HG03558 (cell line): Measurements from ENCODE around the gene APC2.
"Not testable (repeated sequence)": the region's sequence is repeated elsewhere in the genome, so short reads cannot be mapped to it uniquely, and the experiment has no call there.

Experiments used
- ATAC-seq: cut with Tn5 transposase; IDR thresholded peaks from one replicate; pipeline ENCODE4 v1.9.1; 2021; ENCODE audit warnings: moderate number of reproducible peaks; ENCODE audit not compliant: unreplicated experiment; ENCODE audit errors: extremely low read depth

APC2 gene

DNA sequence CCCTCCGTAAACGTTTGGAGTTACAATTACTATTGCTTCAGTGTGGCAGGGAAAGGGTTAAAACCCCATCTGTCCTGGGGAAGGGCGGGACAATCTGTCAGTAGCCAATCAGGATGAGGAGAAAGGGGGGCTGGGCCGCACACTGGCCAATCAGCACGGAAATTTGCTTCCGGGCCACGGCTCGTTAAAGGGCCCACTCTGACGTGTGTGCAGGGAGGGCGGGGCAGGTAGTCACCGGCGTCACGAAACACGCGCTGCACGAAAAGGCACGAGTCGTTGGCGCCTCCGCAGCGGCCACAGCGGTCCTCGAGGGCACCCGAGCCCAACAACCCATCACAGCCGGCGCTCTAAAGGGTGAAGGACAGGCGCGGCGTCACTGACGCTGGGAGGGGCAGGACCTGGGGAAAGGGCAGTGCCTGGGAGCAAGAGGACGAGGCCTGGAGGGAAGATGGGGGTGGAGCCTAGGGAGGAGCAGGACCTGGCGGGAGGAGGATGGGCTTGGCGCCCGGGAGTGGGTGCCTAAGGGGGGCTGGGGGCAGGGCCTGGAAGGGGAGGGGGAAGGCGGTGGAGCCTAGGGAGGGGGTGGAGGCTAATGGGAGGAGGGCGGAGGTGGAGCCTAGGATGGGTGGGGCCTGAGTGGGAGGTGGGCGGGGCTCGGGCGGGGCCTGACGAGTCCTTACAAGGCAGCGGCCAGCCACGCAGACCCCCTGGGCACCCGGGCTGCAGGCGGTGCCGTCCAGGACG, 58.0 kb downstream of the APC2 start:
- no peak for ATAC-seq

DNA sequence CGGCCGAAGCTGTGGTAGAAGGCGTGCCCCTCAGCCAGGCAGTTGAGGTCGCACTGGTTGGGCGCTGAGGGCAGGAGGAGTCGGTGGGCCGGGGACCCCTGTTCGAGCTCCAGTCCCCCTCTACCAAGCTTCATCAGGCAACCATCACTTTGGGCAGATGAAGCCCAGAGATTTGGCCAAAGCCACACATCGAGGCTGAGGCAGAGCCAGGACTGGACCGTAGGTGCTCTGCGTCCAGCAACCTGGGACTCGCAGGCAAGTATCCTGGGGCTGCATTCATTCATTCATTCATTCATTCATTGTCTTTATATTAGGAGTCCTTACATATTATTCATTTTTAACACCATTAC, 58.6 kb downstream of the APC2 start:
- ATAC-seq: no peak

GRCh38 chr19:1509602-1510441, 59.9 kb downstream of the APC2 start:
- no peak for ATAC-seq

DNA sequence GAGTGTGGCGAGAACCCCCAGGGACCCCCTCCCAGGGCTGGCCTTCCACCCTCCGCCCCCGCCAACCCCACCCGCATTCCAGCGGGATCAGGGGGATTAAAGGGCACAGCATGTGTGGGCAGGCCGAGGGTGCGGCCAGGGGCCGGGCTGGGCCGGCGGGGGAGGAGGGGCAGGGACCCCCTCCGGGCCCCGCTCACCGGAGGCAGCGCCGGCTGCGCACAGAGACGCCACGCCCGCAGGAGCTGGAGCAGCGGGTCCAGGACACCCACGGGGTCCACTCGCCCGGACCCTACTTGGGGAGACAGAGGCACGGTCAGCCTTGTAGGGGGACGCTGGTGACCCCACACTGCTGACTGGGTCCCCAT, 60.5 kb downstream of the APC2 start:
- ATAC-seq: no peak

GRCh38 chr19:1510807-1511206, 60.9 kb downstream of the APC2 start:
- ATAC-seq: no peak

DNA sequence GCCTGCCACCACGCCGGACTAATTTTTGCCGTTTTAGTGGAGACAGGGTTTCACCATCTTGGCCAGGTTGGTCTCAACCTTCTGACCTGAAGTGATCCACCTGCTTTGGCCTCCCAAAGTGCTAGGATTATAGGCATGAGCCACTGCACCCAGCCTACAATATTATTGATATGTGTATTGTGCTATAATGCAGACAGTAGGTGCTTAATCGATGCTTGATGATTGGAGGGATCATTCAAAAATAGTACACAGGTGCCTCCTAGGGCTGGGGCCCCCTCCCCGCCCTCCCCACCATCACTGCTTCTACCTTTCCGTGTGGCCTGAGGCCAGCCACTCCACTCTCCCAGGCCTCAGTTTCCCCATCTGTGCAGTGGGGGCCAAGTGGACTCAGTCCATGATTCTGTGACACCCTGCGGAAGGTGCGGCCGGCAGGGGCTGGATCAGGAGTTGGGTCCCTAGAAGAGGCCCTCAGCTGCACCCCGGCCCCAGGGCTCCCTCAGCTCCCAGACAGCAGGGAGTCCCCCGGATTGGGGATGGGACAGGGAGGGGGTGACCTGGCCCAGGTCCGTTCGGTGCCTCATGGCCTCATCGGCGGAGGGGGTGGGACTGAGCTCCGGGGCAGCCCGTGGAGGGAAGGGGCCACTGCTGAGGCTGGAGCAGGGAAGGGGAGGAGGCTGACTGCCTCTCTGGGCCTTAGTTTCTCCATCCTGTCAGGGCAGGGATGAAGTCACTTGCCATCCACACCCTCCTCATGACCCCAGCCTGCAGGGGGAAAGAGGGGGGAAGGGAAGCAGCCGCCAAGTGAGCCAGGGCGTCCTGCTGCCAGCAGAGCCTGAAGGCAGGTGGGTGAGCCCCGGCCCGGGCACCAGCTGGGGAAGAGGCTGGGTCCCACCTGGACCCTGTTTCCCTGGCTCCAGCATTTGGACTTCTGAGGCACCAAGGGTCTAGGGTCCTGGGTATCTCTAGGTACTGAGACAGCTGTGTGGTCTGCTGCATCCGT, 61.7 kb downstream of the APC2 start:
- ATAC-seq: no peak

DNA sequence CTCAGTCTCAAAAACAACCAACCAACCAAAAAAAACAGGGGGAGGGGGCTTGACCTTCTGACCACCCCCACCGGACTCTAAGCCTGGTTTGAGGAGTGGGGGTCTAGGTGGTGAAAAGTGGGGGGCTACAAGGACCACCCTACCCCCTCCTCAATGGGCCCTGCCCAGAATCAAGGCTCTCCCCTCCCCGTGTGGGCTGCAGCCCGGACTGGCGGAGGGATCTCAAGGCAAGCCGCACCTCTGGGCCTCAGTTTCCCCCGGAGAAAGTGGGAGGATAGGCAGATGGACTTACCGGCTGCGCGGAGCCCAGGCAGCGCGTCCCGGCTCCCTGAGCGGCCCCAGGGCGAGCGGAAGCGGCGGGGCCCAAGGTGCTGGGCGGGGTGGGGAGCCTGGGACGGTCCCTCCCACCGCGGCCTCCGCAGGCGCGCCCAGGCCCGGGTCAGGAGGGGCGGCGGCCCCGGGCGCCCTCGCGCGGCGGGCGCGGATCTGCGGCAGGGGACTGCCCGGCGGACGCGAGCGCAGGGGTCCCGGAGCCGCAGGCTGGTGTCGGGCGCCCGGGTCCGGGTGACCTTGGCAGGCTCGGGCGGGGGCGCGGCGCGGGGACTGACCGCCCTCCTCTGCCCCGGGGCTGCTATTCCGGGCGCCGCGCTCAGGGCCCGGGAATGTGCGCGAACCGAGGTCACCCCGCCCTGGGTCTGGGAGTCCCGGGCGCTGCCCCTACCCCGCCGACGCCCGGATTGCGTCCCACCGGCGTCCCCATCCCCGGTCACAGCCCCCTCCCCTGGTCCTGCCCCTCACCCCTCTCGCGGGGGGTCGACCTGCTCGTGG, 63.0 kb downstream of the APC2 start, which contains the start of gene ADAMTSL5:
ADAMTSL5 (minus strand) TSS at position 349 of the 828 bp plus-strand sequence. CDS start 2,076 bp downstream, outside the sequence.
- no peak for ATAC-seq

- no peak for ATAC-seq
Measured at GRCh38 chr19:1513499-1514294, 63.8 kb downstream of the APC2 start.

DNA sequence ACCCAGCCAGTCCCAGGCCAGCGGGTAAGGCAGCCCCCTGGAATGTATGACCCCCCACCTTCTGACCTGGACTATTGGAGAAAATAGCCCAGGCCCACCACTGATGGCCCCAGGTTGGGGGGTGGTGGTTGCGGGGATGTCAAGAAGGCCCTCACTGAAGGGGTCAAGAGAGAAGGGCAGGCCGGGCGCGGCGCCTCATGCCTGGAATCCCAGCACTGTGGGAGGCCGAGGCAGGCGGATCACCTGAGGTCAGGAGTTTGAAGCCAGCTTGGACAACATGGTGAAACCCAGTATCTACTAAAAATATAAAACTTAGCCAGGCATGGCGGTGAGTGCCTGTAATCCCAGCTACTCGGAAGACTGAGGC, 64.4 kb downstream of the APC2 start:
- ATAC-seq: no peak

DNA sequence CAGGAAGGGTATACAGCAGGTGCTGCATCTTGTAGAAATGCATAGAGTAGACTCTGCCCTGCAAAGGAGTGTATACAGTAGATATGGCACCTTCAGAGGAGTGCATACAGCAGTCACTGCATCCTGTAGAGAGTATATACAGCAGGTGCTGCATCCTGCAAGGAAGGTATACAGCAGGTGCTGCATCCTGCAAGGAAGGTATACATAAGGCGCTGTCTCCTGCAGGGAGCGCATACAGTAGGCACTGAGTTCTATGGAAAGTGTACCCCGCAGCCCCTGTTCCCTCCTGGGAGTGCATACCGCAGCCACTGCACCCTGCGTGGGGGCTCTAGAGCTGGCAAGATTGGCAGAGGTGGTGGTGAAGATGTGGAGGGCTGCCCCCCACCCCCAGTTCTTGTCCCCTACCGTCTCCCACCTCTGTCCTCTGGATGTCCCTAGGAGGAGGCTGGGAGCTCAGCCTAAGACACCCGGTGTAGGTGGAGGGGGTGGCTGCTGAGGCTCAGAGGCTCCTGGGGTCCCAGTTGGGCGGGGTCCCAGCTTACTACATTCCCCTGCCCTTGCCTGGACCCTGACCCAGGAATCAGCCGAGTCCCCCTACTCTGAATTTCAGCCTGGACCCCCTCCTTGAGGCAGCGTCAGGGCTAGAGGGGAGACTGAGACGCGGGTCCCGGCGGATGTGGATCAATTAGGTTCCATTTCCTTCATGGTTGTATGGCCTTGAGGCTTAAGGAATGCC, 65.2 kb downstream of the APC2 start:
- ATAC-seq: no peak

DNA sequence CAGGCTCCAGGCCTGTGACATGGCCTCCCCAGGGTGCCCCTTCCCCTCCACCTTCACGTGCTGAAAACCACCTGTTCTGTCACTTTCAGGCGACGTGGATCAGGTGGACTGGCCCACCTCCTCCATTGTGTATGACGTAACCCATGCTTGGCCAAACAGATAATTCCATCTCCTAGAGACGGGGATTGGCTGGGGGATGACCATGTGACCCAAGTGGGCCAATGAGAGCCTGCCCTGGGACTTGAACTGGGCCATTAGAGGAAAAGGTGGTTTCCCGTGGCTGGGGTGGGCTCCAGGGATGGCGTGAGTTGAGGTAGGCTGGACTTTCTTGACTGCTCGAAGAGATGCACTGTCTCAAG, 66.5 kb downstream of the APC2 start:
- ATAC-seq: no peak

DNA sequence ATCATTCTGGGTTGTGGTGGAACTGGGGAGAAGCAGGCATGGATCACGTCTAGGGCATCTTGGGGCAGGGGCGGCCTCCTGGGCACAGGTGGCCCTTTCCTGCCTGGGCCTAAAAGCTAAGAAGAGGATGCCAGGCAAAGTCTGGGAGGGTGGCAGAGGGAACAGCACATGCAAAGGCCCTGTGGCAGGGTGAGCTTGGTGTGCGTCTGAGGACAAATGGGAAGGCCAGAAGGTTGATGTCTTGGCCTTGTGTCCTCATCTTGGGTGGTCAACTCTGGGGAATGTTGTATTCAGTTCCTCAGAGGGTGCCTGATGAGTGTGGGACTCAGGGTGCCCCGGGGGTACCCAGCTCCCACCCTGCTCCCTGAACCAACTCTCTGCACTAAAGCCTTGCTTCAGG, 68.5 kb downstream of the APC2 start:
- no peak for ATAC-seq

- not testable (repeated sequence) for ATAC-seq
Measured at GRCh38 chr19:1519802-1520201, 69.9 kb downstream of the APC2 start.

GRCh38 chr19:1520203-1520780, 70.4 kb downstream of the APC2 start:
- ATAC-seq: no peak

- ATAC-seq: no peak
Measured at GRCh38 chr19:1521636-1522035, 71.7 kb downstream of the APC2 start.

DNA sequence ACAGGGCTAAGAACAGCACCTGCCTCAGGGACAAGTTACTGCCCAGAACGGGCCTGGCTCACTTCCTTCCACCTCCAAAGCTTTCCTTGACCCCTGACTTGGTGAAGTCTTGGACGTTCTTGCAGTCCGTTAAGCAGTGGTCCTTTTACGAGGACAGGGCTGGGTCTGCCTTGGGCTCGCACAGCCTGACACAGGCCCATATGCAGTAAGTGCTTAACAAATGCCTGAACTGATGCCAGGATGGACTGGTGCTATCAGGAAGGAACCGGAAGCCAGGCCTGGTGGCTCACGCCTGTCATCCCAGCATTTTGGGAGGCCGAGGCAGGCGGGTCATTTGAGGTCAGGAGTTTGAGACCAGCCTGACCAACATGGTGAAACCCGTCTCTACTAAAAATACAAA, 72.1 kb downstream of the APC2 start:
- no peak for ATAC-seq

DNA sequence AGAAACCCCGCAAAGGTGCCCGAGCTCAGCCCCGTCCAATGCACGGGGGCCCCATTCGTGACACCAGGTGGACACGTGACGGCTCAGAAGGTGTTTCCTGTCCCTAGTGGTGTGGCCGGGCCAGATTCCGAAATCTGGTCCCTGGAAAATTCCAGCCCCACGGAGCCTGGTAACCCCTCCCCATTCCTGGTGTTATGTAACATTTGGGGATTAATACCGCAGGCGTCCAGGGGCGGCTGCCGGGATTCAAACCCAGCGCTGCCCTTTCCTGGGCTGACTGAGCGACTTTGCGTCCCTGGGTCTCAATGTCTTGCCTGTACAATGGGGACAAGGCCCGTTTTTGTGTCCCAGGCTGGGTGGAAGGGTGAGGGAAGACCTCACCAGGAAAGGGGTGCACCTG, 72.9 kb downstream of the APC2 start:
- ATAC-seq: no peak
